NCI-H226 (cell line): ENCODE results near the gene REEP3.

Source experiments
- DNase-seq: peaks from one replicate; pipeline ENCODE4 v3.0.0-alpha.2; 2015

The REEP3 gene

DNA sequence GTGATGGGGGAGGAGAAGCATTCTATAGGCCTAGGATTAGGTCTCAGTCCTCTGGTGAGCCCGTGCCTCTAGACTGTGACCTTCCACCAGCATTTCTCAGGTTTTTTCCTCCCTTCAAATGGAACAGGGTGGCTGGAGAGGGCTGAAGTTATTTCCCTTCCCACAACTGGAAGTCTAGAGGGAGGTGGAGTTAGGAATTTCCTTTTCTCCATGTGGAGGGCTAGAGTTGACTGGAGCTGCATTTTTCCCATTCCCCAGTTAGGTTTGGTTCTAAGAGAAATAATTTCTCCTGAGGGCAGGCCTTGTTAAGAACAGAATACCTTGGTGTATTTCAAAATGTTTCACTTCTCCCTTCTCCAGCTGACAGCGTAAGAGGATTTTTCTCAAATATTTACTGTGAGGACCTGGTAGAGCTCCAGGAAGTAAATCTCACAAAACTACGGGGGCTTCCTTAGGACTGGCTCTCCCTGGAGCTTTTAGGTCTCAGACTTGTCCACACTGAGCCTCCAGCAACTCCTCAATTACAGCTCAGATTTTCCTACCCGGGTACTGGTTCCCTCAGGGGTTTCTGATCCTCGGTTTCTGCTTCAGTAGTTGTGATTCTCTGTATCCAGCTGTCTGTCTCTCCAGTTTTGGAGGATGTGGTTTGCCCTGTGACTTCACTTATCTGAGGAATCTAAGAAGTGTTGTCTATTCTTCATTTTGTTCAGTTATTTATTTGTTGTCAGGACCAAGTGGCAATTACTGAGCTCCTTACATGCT, 6.0 kb upstream of the REEP3 start:
- DNase-seq: peak; percentile 84

DNA sequence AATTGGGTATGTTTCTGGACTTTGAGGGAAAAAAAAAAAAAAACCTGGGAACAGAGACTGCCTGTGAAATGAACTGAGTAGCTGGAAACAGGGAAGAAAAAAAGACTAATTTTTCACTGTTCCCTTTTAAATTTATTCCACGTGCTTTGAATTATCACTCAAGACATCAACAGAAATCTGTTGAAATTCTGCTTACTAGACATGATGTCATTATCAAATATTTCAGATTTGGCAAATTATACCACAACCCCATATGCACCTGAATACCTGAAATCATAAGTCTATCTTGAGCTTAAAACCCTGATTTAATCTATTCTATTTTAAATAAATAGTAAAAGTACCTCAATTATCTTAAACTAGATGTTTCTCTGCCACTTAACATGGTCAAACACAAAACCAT, 5.0 kb upstream of the REEP3 start:
- DNase-seq: no peak

DNA sequence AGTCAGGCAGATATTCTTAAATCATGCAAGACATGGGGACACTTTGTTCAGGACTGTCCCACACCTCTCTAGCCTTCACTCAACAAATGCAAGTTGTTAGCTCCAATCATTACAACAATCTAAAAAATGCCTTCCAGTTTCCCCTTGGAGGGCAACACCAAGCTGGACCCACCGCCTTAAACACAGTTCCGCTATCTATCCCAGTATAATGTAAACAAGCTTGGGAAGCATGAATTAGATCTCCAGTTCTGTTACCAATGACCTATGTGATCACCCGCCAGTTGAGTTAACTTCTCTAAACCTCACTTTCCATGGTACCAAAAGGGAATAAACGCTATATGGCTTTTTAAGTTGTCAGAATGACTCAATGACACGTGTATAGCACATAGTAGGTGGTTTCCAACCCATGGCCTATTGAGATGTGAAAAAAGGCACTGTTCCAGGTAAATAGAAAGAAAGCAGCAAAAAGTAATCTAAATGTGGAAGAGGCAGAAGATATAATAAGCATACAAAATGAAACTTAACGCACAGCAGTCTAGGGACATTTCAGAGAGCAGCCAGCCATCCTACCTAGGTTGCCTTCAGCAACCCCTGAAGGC, 2.4 kb upstream of the REEP3 start:
- no peak for DNase-seq

DNA sequence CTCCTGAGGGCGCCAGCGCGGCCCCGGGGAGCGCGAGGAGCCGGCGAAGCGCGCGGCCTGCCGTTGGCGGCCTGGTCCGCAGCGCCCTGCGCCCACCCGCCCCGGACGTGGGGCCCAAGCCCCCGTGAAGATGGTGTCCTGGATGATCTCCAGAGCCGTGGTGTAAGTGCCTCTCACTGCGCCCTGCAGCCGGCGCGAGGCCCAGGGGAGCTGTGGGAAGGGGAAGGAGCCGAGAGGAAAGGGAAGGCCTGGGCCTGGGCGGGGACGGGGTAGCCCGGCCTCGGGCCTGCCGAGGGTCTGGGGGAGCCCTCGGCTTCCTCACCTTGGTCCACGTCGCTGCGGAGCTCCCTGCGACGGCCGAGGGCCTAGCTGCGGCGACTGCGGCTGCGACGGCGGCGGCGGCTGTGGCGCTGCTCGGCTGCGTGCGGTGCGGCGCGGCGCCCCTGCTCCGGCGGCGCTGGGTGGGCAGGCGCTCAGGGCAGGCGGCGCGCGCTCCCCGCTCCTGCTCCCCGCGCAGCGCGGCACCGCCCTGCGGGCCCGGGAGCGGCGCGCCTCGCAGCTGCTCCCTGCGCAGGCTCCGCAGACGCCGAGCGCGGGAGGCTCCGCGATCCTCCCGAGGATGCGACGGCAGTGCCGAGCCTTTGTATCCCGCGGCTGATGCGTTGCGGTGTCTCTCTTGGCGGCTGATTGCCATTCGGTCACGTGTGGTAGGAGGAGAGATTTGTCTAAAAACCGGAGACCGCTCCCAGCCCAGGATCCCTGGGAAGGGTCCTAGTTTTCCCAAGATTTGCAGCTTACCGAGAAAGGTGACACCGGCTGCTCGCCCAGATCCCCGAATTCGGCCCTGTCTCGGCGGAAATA, 445 bp downstream of the REEP3 start:
- peak; percentile 67 for DNase-seq

DNA sequence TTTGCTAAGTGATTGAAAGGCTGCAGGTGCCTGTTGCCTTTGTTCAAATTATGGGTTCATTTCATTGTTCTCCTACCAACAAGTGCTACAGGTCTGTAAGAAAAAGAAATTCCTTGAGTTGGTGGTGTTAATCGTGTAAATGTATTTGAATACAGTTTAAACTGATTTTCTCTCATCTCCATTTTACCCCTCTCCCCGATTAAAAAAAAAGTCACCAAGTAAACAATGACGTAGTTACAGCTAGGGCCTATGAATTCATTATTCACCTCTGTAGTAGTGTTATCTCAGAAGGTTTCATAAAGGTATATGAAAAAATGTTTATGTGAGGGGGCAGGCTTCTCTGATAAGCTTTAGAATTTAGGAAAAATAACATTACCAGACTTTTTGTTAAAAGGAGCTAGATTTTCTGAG, 1.1 kb downstream of the REEP3 start:
- no peak for DNase-seq

DNA sequence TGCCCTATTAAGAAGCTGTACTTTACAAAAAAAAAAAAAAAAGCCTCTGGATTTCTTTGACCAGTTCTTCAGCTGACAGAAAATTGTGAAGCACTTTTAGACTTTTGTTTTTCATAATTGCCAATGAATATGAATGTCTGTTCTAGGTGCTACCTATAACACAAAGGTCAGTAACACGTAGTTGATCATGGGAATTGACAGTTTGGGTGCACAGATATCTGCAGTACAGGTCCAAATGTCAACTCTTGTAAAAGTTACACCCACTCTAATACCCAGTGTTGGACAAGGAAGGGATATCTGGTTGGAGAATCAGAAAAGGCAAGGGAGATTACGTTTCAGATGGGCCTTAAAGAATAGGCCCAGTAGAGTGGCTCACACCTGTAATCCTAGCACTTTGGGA, 1.8 kb downstream of the REEP3 start:
- DNase-seq: no peak

DNA sequence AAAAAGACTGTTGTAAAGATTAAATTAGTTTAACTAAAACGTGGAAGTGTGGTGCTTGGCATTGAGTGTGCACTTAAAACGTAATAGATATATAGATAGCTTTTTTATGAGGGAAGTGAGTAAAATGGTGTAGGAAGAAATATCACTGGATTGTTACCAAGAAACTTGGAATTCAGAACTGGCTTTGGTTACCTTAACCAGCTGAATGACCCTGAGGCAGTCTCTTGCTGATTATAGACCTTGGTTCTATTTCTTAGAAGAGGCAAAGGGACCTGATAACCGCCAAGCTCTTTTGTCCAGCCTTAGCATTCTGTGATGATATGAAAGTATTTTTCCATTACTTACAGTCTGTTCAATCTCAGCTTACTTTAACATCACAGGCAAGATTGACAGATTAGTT, 3.8 kb downstream of the REEP3 start:
- no peak for DNase-seq

DNA sequence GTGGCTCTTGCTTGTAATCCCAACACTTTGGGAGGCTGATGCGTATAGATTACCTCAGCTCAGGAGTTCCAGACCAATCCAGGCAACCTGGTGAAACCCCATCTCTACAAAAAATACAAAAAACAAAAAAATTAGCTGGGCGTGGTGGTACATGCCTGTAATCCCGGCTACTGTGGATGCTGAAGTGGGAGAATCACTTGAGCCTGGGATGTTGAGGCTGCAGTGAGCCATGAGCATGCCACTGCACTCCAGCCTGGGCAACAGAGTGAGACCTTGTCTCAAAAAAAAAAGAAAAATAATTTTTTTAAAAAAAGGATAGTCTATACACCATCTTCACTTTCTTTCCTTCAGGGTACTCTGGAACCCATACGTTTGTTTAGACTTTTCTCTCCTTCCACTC, 6.2 kb downstream of the REEP3 start:
- DNase-seq: no peak

DNA sequence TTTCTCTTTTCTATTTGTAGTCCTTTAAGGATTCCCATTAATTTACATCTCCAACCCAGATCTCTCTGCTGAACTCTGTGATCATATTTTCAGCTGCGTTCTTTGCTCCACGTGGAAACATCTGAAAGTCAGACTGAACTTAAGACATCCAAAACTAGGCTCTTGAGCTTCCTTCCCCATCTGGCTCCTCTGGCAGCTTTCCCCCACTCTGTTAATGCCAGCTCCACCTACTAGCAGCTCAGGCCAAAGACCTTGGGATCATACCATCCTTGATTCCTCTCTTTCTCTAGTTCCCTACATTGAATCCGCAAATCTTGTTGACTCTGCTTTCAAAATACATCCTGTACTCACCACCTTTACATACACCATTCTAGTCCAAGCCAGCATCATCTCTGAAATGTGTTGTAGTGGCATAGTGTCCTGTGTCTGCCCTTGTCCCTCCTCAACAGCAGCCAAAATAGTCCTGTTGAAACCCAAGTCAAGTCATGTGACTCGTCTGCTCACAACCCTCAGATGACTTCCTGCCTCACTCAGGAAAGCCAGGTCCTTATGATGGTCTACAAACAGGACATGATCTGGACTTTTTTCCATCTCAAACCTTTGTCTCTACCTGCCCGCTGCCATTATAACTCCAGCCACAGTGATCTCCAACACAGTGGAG, 7.0 kb downstream of the REEP3 start:
- DNase-seq: no peak

DNA sequence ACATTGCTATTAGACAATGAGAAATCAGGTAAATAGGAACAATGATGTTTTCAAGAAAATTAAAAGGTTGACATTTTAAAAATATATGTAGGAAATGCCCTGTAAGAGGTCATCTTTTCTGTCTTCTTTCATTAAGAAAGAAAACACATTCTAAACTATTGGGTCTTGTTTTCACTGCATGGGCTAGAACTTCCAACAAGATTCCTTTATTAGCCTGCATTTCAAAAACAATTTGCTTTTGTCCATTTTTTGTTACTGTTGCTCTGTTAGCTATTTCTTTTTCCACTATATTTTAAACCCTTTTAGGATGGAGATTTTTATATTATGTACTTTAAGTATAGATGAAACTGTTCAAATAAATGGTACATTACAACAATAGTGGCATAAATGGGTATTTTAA, 9.2 kb downstream of the REEP3 start:
- DNase-seq: no peak

DNA sequence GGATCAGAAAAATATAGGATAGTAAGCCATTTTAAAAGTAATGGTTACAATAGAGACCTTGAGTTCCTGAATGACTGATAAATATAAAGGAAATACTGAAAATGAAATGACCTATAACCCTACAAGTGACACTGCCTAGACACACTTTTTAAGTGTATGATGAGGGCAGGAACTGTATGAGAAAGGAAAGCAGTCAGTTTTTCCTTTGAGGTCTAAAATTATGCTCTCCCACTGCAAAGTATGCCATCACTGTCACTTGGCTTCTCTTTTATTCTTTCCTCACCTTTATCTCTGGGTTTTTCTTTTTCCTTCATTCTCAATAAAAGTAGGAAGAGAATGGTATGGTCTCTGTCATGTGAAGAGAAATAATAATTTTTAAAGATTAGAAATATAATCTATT, 13.5 kb downstream of the REEP3 start:
- DNase-seq: no peak

DNA sequence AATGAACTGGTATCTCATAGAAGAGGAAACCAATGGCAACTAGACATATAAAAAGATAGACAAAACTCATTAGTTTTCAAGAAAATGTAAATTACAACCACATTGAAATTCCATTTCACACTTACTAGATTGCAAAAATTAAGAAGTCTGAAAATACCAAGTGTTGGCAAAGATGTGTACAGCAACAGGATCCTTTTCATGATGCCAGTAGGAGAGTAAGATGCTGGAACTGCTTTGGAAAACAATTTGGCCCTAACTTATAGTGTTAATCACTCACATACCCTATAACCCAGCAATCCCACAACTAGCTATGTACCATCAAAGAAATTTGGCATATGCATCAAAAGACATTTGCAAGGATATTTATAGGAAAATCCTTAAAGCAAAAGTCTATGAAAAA, 15.5 kb downstream of the REEP3 start:
- DNase-seq: no peak

DNA sequence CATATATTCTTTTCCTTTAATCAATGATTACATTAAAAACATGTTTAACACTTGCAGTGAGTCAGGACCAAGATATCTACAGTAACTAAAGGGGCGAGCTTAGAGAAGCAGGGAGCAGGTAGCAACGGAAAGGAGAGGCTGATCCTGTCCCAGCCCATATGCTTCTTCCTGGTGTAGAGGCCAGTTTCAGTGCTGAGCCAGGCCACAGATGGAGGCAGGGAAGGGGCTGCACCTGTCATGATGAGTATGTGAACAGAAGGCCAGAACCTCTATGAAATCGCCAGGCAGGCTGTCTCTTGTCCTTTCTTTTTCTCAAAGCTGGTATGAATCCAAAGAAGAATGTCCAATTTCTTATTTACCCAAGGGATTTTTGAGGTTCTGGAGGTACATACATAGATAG, 16.3 kb downstream of the REEP3 start:
- no peak for DNase-seq

DNA sequence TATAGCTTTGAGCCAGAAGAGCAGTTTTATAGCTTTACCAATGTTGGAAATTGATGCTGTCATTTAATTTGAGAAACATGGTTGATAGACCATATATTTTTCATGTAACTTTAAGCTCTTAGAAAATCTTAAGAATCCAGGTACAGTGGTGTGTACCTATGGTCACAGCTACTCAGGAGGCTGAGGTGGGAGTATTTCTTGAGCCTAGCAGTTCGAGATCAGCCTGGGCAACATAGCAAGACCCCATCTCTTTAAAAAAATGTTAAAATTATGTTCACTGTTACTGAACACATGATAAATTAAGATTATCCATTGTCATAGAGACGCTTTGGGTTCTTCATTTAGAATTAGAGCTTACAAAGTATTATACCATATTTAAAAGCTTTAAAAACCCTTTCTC, 18.2 kb downstream of the REEP3 start:
- DNase-seq: no peak

DNA sequence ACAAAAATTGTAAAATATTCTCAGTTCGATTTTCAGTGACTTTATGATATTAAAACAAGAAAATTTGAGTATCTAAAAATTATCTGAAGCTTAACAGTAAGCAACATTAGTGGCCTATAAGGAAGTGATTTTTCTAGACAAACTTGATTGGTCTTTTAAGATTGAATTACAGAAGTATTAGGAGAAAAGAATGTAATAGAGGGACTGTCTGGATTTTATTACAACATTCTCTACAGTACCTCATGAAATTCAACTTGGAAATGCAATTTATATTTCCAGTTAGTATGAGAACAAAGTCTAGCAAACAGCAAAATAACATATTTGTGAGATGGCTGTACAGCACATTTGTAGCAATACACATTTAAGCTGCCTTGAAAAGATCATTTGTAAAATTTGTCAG, 18.8 kb downstream of the REEP3 start:
- no peak for DNase-seq

DNA sequence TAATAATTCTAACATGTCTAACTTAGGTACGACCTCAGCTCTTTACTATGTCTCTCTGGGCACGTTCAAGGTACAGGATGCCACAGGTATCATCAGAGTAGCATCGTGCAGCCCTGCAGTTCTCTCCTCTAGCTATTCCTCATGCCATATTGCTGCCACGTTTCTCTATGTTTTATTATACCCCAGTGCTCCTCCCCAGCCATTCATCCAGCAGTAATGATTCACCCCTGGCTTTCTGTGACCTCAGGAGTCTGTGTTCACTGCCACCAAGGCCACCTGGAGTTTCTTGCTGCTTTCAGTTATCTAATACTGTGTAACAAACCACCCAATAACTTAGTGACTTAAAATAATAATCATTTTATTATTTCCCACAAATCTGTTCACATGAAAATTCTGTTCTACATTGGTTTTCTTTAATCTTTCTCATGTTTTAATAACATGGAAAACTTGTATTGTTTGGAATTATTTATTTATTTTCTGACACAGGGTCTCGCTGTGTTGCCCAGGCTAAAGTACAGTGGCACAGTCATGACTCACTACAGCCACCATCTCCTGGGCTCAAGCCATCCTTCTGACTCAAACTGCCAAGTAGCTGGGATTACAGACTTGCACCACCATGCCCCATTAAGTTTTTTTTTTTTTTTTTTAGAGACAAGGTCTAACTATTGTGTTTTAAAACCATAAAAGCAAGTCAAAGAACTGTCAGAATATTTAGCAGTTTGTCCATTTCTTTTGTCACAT, 21.8 kb downstream of the REEP3 start:
- no peak for DNase-seq

DNA sequence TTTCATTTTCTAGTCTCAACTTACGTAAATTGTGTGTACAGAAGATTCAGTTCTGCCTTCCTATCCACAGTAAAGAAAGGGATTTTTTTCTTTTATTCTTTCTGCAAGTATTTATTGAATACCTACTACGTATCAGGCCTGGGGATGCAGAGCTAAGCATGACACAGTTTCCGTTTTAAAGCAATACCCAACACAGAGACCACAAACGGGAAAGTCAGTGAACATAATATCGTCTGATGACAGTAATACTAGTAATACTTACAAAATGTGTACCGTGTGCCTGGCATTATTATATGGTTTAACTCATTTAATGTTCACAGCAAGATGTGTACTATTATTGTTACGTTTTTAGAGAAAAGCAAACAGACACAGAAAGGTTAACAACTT, 22.4 kb downstream of the REEP3 start:
- DNase-seq: no peak

DNA sequence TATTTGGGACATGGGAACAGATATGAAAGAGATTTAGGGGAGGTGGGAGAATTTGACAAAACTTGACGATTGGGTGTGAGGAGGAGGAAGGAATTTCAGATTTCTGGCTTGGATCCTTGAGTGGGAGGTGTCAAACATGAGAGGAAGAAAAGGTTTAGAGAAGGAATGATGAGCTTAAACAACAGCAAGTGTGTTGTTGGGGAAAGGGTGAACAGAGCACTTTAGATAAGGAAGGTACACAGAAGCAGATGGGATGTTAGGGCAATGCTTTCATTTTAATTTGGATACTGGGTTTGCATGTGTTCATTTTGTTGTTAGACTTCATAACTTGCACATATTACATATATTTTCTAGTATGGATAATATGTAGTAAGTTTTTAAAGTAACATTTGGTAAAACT, 23.2 kb downstream of the REEP3 start:
- DNase-seq: peak; percentile 25

DNA sequence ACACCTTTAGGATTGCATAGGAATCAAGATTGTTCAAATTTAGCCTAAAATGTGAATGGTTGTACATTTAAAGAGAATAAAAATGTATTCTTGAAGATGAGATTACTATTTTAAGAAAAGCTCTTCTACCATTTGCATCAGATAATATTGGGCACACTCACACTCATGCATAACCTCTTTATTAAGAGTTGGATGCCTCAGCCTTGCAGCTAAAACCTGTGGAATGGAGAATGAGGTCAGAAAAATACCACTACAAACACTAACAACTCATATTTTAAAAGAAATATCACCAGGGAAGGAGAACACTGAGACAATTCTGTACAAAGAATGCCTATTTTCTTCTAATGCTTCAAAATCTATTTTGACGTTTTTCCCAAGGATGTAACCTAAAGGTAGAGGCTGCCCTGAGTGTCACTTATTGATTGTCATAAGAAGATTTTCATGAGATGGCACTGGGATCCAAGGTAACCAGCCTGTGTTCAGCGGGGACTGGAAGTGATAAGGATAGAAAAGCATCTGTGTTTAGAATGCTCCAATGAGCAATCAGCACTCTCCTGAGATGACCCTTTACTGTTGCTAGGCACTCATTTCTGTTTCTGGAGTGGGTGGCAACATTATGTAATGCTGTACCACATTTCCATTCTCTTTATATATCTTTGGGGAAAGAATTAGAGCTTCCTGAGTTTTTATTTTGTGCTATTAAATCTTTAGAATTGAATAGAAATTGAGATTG, 26.6 kb downstream of the REEP3 start:
- peak; percentile 32 for DNase-seq

DNA sequence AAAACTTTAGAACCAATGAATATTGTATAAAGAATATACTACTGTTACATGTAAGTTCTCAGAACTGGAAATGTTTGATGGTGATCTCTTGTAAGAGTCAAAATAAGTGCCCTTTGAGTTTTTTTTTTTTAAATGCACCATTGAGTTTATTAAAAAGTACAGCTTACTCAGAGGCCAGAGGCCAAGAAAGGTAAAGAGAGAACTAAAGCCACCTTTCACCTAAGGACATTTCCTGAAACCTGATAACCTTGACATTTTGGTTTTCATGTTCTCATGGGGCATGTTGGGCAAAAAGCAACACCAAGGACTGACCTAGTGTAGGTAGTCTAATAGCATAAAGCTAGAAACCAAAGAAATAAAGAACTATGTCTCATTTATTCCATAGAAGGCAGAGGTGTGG, 27.7 kb downstream of the REEP3 start:
- DNase-seq: no peak

DNA sequence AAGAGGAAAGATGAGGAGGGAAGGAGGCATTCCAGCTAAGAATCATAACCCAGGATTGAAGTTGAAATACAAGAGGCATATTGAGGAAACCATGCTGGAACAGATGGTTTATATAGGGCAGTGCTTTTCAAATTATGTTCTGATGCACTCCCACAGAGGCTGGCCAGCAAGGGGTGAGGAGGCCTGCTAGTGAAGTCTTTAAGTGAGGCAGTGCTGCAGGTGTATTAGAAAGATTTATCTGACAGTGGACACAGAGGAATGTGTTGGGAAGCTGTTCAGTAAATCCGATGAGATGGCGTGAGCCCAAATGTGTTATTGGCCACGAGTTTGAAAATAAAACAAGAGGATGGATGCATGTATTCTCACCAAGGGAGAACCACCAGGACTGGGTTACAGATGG, 28.6 kb downstream of the REEP3 start:
- DNase-seq: peak; percentile 59

DNA sequence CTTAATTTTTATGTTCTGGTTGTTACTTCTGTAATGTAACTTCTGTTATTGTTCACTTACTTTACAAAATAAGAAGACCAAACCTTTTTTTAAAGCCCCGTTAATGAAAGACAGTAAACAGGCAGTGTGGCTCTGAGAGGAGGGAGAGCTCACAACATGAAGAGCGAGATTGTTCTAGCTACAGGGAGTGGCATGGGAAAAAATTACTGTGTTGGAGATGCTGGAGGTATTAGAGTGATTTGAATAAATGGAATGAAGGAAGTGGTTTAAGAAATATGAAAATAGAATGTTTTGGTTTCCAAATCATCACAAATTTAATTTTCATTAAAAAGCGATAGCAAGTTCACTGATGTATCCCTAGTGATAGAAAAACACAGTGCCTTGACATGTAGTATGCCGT, 31.8 kb downstream of the REEP3 start:
- DNase-seq: peak; percentile 74
